Osteoblast (primary cell): ENCODE results near the gene TSPAN3. TPM values are rescaled to one million over a fixed set of nuclear protein-coding genes. Genes with fewer than 3 reads are reported as not detected.

Source experiments
- DNase-seq: peaks from one replicate; pipeline ENCODE4 v3.0.0; 2011; ENCODE audit warnings: low spot score, mixed read lengths; ENCODE audit not compliant: insufficient read length; ENCODE audit errors: missing footprints
- H2AFZ ChIP-seq: 2 replicates; pipeline ENCODE4 v1.6.0; 2011; ENCODE audit warnings: mild to moderate bottlenecking, low read length
- H3K27ac ChIP-seq: 2 replicates; pipeline ENCODE4 v1.5.1; 2011; ENCODE audit warnings: mild to moderate bottlenecking, low read depth, low read length, moderate library complexity
- H3K27me3 ChIP-seq: 2 replicates; pipeline ENCODE4 v1.6.0; 2012; ENCODE audit warnings: mild to moderate bottlenecking, control low read depth, inconsistent platforms, low read length, moderate library complexity; ENCODE audit not compliant: insufficient read depth
- H3K36me3 ChIP-seq: 2 replicates; pipeline ENCODE4 v1.5.1; 2011; ENCODE audit warnings: mild to moderate bottlenecking, low read length, control low read depth, moderate library complexity; ENCODE audit not compliant: insufficient read depth
- H3K4me1 ChIP-seq: 2 replicates; pipeline ENCODE4 v1.5.1; 2011; ENCODE audit warnings: mild to moderate bottlenecking, low read length, control low read depth, moderate library complexity; ENCODE audit not compliant: insufficient read depth
- H3K4me2 ChIP-seq: 2 replicates; pipeline ENCODE4 v1.6.0; 2011; ENCODE audit warnings: mild to moderate bottlenecking, low read length; ENCODE audit not compliant: insufficient read depth
- H3K4me3 ChIP-seq: fragments of 200-600 bp; sonication (generic); 3 replicates; pipeline ENCODE4 v1.5.1; 2012; ENCODE audit warnings: mild to moderate bottlenecking, low read length, inconsistent platforms; ENCODE audit not compliant: insufficient read depth
- H3K79me2 ChIP-seq: 2 replicates; pipeline ENCODE4 v1.6.0; 2012; ENCODE audit warnings: mild to moderate bottlenecking, low read length, control low read depth, inconsistent platforms; ENCODE audit not compliant: insufficient read depth
- H3K9me3 ChIP-seq: 2 replicates; pipeline ENCODE4 v1.5.1; 2011; ENCODE audit warnings: low read depth, low read length, control low read depth
- H4K20me1 ChIP-seq: 2 replicates; pipeline ENCODE4 v1.6.0; 2012; ENCODE audit warnings: mild to moderate bottlenecking, low read length, control low read depth; ENCODE audit not compliant: insufficient read depth
- total RNA-seq: library from RNA; depleted of rRNA; stranded (reverse); fragments of >200 nt; gene quantifications from 2 replicates; pipeline ENCODE4 v1.2.3, GENCODE V29; 2012
- TF ChIP-seq, protein P1 (sequence below): IDR thresholded peaks from 2 replicates; pipeline ENCODE4 v1.5.1; 2011; ENCODE audit warnings: mild to moderate bottlenecking, low read depth, low read length, moderate library complexity; ENCODE audit errors: extremely low read depth

TSPAN3 gene
- total RNA-seq, 1 donor: 235 TPM

- Histone ChIP-seq H3K36me3 (no peaks in the 10 kb centered on the region), H3K79me2 (peaks cover 78% of the 10 kb centered on the region), H3K9me3 (no peaks in the 10 kb centered on the region), H3K4me2 (no peak overlapping the region), H2AFZ (no peak overlapping the region), H3K27me3 (no peaks in the 10 kb centered on the region), H3K27ac (no peak overlapping the region), H4K20me1 (peaks cover 36% of the 10 kb centered on the region), H3K4me1 (peaks cover 34% of the 10 kb centered on the region), H3K4me3 (no peak overlapping the region)
- TF ChIP-seq, protein P1, sequence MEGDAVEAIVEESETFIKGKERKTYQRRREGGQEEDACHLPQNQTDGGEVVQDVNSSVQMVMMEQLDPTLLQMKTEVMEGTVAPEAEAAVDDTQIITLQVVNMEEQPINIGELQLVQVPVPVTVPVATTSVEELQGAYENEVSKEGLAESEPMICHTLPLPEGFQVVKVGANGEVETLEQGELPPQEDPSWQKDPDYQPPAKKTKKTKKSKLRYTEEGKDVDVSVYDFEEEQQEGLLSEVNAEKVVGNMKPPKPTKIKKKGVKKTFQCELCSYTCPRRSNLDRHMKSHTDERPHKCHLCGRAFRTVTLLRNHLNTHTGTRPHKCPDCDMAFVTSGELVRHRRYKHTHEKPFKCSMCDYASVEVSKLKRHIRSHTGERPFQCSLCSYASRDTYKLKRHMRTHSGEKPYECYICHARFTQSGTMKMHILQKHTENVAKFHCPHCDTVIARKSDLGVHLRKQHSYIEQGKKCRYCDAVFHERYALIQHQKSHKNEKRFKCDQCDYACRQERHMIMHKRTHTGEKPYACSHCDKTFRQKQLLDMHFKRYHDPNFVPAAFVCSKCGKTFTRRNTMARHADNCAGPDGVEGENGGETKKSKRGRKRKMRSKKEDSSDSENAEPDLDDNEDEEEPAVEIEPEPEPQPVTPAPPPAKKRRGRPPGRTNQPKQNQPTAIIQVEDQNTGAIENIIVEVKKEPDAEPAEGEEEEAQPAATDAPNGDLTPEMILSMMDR: no peak
- no peak for DNase-seq
Measured at GRCh38 chr15:77066971-77067690, 3.8 kb downstream of the TSPAN3 start.

GRCh38 chr15:77064539-77065308 is 6.2 kb downstream of the TSPAN3 start:
- DNase-seq: no peak
- no peak overlapping the region for H3K4me3 ChIP-seq
- H3K9me3 ChIP-seq: no peaks in the 10 kb centered on the region
- no peaks in the 10 kb centered on the region for H3K36me3 ChIP-seq
- H2AFZ ChIP-seq: no peak overlapping the region
- H3K79me2 ChIP-seq: peaks cover 87% of the 10 kb centered on the region
- H3K4me1 ChIP-seq: peaks cover 43% of the 10 kb centered on the region
- peaks cover 28% of the 10 kb centered on the region for H4K20me1 ChIP-seq
- peak overlapping the region; percentile 30 for H3K4me2 ChIP-seq
- H3K27ac ChIP-seq: no peak overlapping the region
- H3K27me3 ChIP-seq: no peaks in the 10 kb centered on the region
- TF ChIP-seq, protein P1: no peak

DNA sequence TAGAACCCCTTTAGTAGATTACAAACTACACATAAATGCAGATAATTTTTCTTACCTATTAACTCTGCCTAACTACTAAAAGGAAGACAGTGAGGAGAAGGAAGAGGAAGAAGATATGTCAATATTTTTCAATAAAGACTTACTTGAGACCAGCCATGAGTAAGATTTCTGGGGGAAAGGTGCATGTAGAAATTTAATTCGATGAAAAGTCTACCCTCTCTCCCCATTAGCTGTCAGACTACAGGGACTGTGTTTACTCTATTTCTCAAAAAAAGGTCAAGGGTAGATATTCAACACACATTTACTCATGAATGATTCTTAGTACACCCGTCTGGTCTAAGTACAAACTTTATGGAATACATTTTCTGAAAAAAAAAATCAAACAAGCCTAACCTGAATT is 6.8 kb downstream of the TSPAN3 start:
- no peak for DNase-seq
- H3K4me3 ChIP-seq: no peak overlapping the region
- H3K4me1 ChIP-seq: peaks cover 43% of the 10 kb centered on the region
- no peak overlapping the region for H2AFZ ChIP-seq
- peaks cover 87% of the 10 kb centered on the region for H3K79me2 ChIP-seq
- H3K36me3 ChIP-seq: no peaks in the 10 kb centered on the region
- H3K9me3 ChIP-seq: no peaks in the 10 kb centered on the region
- TF ChIP-seq, protein P1: no peak
- no peak overlapping the region for H3K27ac ChIP-seq
- no peak overlapping the region for H3K4me2 ChIP-seq
- H3K27me3 ChIP-seq: no peaks in the 10 kb centered on the region
- peaks cover 23% of the 10 kb centered on the region for H4K20me1 ChIP-seq

- Histone ChIP-seq H3K4me2 (no peak overlapping the region), H4K20me1 (peaks cover 29% of the 10 kb centered on the region), H3K79me2 (peaks cover 84% of the 10 kb centered on the region), H3K4me3 (no peak overlapping the region), H2AFZ (no peak overlapping the region), H3K4me1 (peaks cover 43% of the 10 kb centered on the region), H3K27me3 (no peaks in the 10 kb centered on the region), H3K27ac (no peak overlapping the region), H3K36me3 (no peaks in the 10 kb centered on the region), H3K9me3 (no peaks in the 10 kb centered on the region)
- DNase-seq: no peak
- TF ChIP-seq, protein P1: no peak
Measured at GRCh38 chr15:77063249-77063648, 7.7 kb downstream of the TSPAN3 start.
